MM.1S (cell line): ENCODE measurements around the gene USP25.

Source experiments
- CTCF ChIP-seq: fragments of 300-600 bp; sonication (generic); IDR thresholded peaks from 2 replicates; pipeline ENCODE4 v1.5.1; 2016; ENCODE audit warnings: antibody characterized with exemption, low read length, mixed read lengths
- EZH2 ChIP-seq: fragments of 300-600 bp; sonication (generic); optimal IDR thresholded peaks from 2 replicates; pipeline ENCODE3; 2017; ENCODE audit warnings: low read depth, mild to moderate bottlenecking, antibody characterized with exemption, low read length, mixed read lengths
- EZH2phosphoT487 ChIP-seq: fragments of 300-600 bp; sonication (generic); IDR thresholded peaks from 2 replicates; pipeline ENCODE4 v1.6.1; 2018; ENCODE audit warnings: antibody characterized with exemption, low read length

DNA sequence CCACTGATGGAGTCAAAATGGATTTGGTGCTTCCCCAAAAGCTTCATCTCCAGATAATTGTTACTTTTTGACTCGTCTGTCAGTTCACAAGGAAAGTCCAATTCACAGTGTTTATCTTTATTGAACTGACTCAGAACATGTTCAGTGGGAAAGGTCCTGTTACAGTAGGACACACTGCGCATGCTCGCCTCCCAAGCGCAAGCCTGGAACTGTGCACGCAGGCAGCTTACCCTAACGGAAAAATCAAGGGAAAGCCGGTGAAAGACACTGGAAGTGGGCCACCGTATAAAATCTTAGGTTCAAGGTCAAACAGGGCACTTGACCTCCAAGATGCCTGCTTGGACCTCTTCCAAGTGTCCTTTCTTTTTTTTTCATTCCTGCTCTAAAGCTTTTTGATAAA is 174.6 kb downstream of the USP25 start:
- no peak for TF ChIP-seq CTCF
- no peak for TF ChIP-seq EZH2
- TF ChIP-seq EZH2phosphoT487: no peak
